Measurements from ENCODE around the gene ARVCF.
A peak's percentile ranks its signal among the peaks of the same experiment; 100 is the strongest.

The ARVCF gene

GRCh38 chr22:19961868-19962245 is 54.8 kb downstream of the ARVCF start:
- DNase-seq (ENCODE audit: low spot score) = no peak

- DNase-seq (ENCODE audit: low spot score) = no peak
Observed at GRCh38 chr22:19961201-19961580, 55.4 kb downstream of the ARVCF start.

- no peak for DNase-seq (ENCODE audit: low spot score)
Observed at GRCh38 chr22:19960491-19961200, 56.0 kb downstream of the ARVCF start.

- DNase-seq (ENCODE audit: low spot score) = no peak
Observed at GRCh38 chr22:19959587-19960490, 56.8 kb downstream of the ARVCF start.

- DNase-seq (ENCODE audit: low spot score) = no peak
Observed at GRCh38 chr22:19959043-19959586, 57.5 kb downstream of the ARVCF start.

- no peak for DNase-seq (ENCODE audit: low spot score)
Observed at GRCh38 chr22:19958083-19959042, 58.3 kb downstream of the ARVCF start.

GRCh38 chr22:19957445-19957844 is 59.2 kb downstream of the ARVCF start:
- DNase-seq (ENCODE audit: low spot score) = no peak

GRCh38 chr22:19955241-19956128 is 61.1 kb downstream of the ARVCF start:
- no peak for DNase-seq (ENCODE audit: low spot score)

- DNase-seq (ENCODE audit: low spot score) = no peak
Observed at GRCh38 chr22:19951346-19951745, 65.3 kb downstream of the ARVCF start.

- no peak for DNase-seq (ENCODE audit: low spot score)
Observed at GRCh38 chr22:19948057-19948760, 68.4 kb downstream of the ARVCF start.

- no peak for DNase-seq (ENCODE audit: low spot score)
Observed at GRCh38 chr22:19943082-19944026, 73.3 kb downstream of the ARVCF start.

GRCh38 chr22:19942157-19943081 is 74.2 kb downstream of the ARVCF start:
- peak; percentile 18 for DNase-seq (ENCODE audit: low spot score)

- DNase-seq (ENCODE audit: low spot score) = peak; percentile 49
Observed at GRCh38 chr22:19941365-19942082, 75.1 kb downstream of the ARVCF start, which contains the start of the genes COMT and TXNRD2. TSS of gene COMT (plus strand) at chr22:19941772. CDS start at chr22:19962527, 20,755 bp downstream. TSS of gene TXNRD2 (minus strand) at chr22:19941818. CDS start at chr22:19941803, 15 bp downstream.

- no peak for DNase-seq (ENCODE audit: low spot score)
Observed at GRCh38 chr22:19940536-19941364, 75.9 kb downstream of the ARVCF start.

GRCh38 chr22:19937616-19938473 is 78.8 kb downstream of the ARVCF start:
- no peak for DNase-seq (ENCODE audit: low spot score)

All from kidney capillary endothelial cell (primary cell).